HepG2 (cell line): ENCODE measurements around the gene TEX51. TPM values are rescaled to one million over a fixed set of nuclear protein-coding genes. Genes with fewer than 3 reads are reported as not detected.

Source experiments
- ATAC-seq: fragments of 200-7000 bp; cut with Tn5 transposase; 3 replicates; pipeline ENCODE4 v1.9.1; 2020; ENCODE audit warnings: mild to moderate bottlenecking, moderate library complexity
- BruUV-seq: library from RNA; stranded (reverse); fragments of 400-500 nt; replicated peaks from 2 replicates; lab custom pipeline; 2021; lab: Mats Ljungman, UMichigan
- CTCF ChIA-PET: fragments of 300-600 bp; formaldehyde crosslinking; extraction: SDS; loops from one replicate; lab custom pipeline; 2021; ENCODE audit warnings: low total read pairs, inconsistent platforms, low intra/inter-chr PET ratio; lab: Yijun Ruan, JAX
- POLR2A ChIA-PET: fragments of 350-600 bp; sonication (Branson Sonifier 250); formaldehyde crosslinking; loops from one replicate; lab custom pipeline; 2020; ENCODE audit warnings: antibody characterized with exemption, inconsistent platforms; lab: Yijun Ruan, JAX
- DNase-seq: peaks from one replicate; pipeline ENCODE4 v3.0.0-alpha.2; 2015; ENCODE audit warnings: low spot score
- FAIRE-seq: peaks from 3 replicates; lab custom pipeline; 2011; peaks lifted over from hg19 to GRCh38; lab: Jason Lieb, UNC
- H2AFZ ChIP-seq: one replicate; pipeline ENCODE4 v1.6.1; 2011; ENCODE audit warnings: low read length, inconsistent platforms
- H3K27ac ChIP-seq: fragments of 300-600 bp; 3 replicates; pipeline ENCODE4 v1.8.0; 2011; ENCODE audit warnings: mixed run types, mild to moderate bottlenecking, mixed read lengths, low read length, inconsistent platforms; ENCODE audit not compliant: insufficient read depth; ENCODE audit errors: extremely low read length
- H3K27me3 ChIP-seq, 2 experiments: fragments of 200-600 bp in 1 of 2; 2 replicates in 1 of 2; 3 replicates in 1 of 2; pipeline versions ENCODE4 v1.6.0 to v1.8.0; 2011; ENCODE audit warnings: low read length in 2 of 2, mild to moderate bottlenecking in 2 of 2, moderate library complexity in 2 of 2, inconsistent platforms in 1 of 2; ENCODE audit not compliant: insufficient read depth in 2 of 2, control insufficient read depth in 1 of 2
- H3K36me3 ChIP-seq, 2 experiments: fragments of 200-600 bp in 1 of 2; replicated peaks in 1 of 2; 2 replicates in 1 of 2; 3 replicates in 1 of 2; pipeline versions ENCODE4 v1.5.1 to v1.8.0; 2011; ENCODE audit warnings: low read length in 2 of 2, inconsistent platforms in 1 of 2; ENCODE audit not compliant: insufficient read depth in 2 of 2, control insufficient read depth in 1 of 2
- H3K4me1 ChIP-seq: 2 replicates; pipeline ENCODE4 v1.5.1; 2012; ENCODE audit warnings: low read length, inconsistent platforms; ENCODE audit not compliant: insufficient read depth
- H3K4me2 ChIP-seq: 2 replicates; pipeline ENCODE4 v1.6.0; 2011; ENCODE audit warnings: low read depth, low read length, inconsistent platforms
- H3K4me3 ChIP-seq, 3 experiments: fragments of 200-600 bp in 1 of 3; sonication (generic), shearing (Covaris generic) in 1 of 3; replicated peaks in 1 of 3; 2 replicates each; pipeline ENCODE4 v1.5.1; 2011 to 2016; ENCODE audit warnings: low read length in 3 of 3, inconsistent platforms in 2 of 3, low read depth in 2 of 3, mild to moderate bottlenecking in 2 of 3, control low read depth in 1 of 3, mixed read lengths in 1 of 3; ENCODE audit not compliant: insufficient read depth in 1 of 3
- H3K79me2 ChIP-seq: one replicate; pipeline ENCODE4 v1.6.1; 2011; ENCODE audit warnings: low read length, inconsistent platforms; ENCODE audit not compliant: insufficient read depth
- H3K9ac ChIP-seq: 2 replicates; pipeline ENCODE4 v1.6.0; 2011; ENCODE audit warnings: mild to moderate bottlenecking, low read depth, low read length, inconsistent platforms; ENCODE audit not compliant: insufficient read depth
- H3K9me3 ChIP-seq: 2 replicates; pipeline ENCODE4 v1.5.1; 2012; ENCODE audit warnings: mild to moderate bottlenecking, low read length
- H4K20me1 ChIP-seq: 2 replicates; pipeline ENCODE4 v1.6.0; 2011; ENCODE audit warnings: inconsistent platforms, mild to moderate bottlenecking, low read length, moderate library complexity; ENCODE audit not compliant: insufficient read depth
- E2F2 ChIP-seq: sonication (generic); formaldehyde crosslinking; IDR thresholded peaks from 2 replicates; pipeline ENCODE4 v1.4.0; 2020; ENCODE audit warnings: missing genetic modification reagents, borderline replicate concordance
- EZH2 ChIP-seq: conservative IDR thresholded peaks from 2 replicates; pipeline ENCODE4 v1.6.1; 2012; ENCODE audit warnings: mild to moderate bottlenecking, low read depth, low read length, moderate library complexity
- PRDM10 ChIP-seq: sonication (generic); formaldehyde crosslinking; IDR thresholded peaks from 2 replicates; pipeline ENCODE4 v1.4.0; 2020; ENCODE audit warnings: low read depth, missing genetic modification reagents
- SP1 ChIP-seq, 2 experiments: fragments of 450-650 bp in 1 of 2; sonication (generic) in 1 of 2; formaldehyde crosslinking in 1 of 2; IDR thresholded peaks; 2 replicates each; pipeline versions ENCODE4 v1.4.0 to v1.6.1; 2016 to 2020; ENCODE audit warnings: missing genetic modification reagents in 1 of 2
- WGBS: methylation state at CpG from one replicate; pipeline ENCODE4 v1.1.6; 2017; ENCODE audit warnings: low lambda C conversion rate; 5-methylcytosine and 5-hydroxymethylcytosine counted together
- in situ Hi-C: cut with HindIII; loops from 2 replicates; pipeline ENCODE4 v1.10.0; 2017; ENCODE audit warnings: low pct_unique_long_range_greater_than_20kb; ENCODE audit not compliant: extremely low pct_ligation_motif_present
- intact Hi-C: fragments of 100-400 bp; cut with micrococcal nuclease; formaldehyde crosslinking; loops from one replicate; pipeline ENCODE4 v1.10.0; 2022; ENCODE audit not compliant: unreplicated experiment
- polyA plus RNA-seq, 8 experiments: library from polyadenylated mRNA; depleted of rRNA in 3 of 8; stranded (reverse) in 7 of 8; unstranded in 1 of 8; fragments of >200 nt; fragmentation: Illumina TruSeq in 4 of 8; extraction: Trizol in 4 of 8; gene quantifications; 2 replicates each; pipeline versions ENCODE4 v1.2.1 to v1.2.3, GENCODE V29; 2011 to 2016; ENCODE audit warnings: low read depth in 4 of 8, missing spikeins in 1 of 8, mixed read lengths in 1 of 8; ENCODE audit not compliant: insufficient read depth in 1 of 8
- total RNA-seq, 5 experiments: library from RNA; depleted of rRNA; stranded (reverse); fragments of >200 nt; fragmentation: Illumina TruSeq; extraction: Trizol; gene quantifications; 2 replicates each; pipeline ENCODE4 v1.2.3, GENCODE V29; 2016; ENCODE audit warnings: low read depth in 1 of 5

The TEX51 gene
- total and polyA plus RNA-seq, 2 of the 13 experiments (the other 11 are each of a cell fraction or from before 2014, with no cell fraction given) = not detected

GRCh38 chr2:126902152-126902835 lies 3.6 kb downstream of the TEX51 start:
- Histone ChIP-seq H3K27ac (no peak overlapping the region), H3K79me2 (no peaks in the 10 kb centered on the region), H3K9me3 (no peaks in the 10 kb centered on the region), H2AFZ (no peak overlapping the region), H4K20me1 (no peaks in the 10 kb centered on the region), H3K36me3 (no peaks in the 10 kb centered on the region), H3K4me3 (no peak overlapping the region), H3K4me1 (peaks cover 12% of the 10 kb centered on the region), H3K4me2 (no peak overlapping the region), H3K9ac (no peak overlapping the region), H3K27me3 (peaks cover 0 to 10% of the 10 kb centered on the region in 2 experiments; a peak in 1 of 5 replicates)
- in situ Hi-C loops = no loop called here
- ChIA-PET POLR2A (no interaction called here), CTCF (no interaction called here)
- no peak for ATAC-seq
- FAIRE-seq = no peak
- BruUV-seq = no TSS peak
- TF ChIP-seq EZH2 (no peak), SP1 (IDR thresholded peaks at IDR 0.05) (no peak), SP1 (CRISPR knock-in tag; IDR thresholded peaks at IDR 0.05) (no peak), E2F2 (CRISPR knock-in tag) (no peak)
- intact Hi-C loops = no loop called here
- WGBS = 14% methylated on average over 7 of the region's 7 CpGs
- DNase-seq = no peak

DNA sequence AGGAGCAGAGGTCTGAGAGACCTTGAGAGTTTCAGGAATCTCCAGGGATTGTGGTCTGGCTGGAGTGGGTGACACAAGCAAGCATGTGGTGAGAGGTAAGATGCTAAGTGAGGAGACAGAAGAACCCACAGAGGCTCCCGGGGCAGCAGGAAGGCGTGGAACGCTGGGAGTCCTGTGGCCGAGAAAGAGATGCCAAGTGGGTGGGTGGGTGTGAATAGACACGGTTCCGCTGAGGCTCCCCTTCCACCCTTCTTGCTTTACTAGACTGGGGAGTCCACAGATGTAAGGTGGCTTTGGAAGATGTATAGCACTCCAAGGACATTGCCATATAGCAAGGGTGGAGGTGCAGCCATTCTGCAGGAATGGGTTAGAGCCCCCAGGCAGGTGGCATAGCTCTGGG lies 4.2 kb downstream of the TEX51 start:
- intact Hi-C loops (no loop called here), in situ Hi-C loops (no loop called here)
- ATAC-seq = no peak
- H3K9me3 ChIP-seq = no peaks in the 10 kb centered on the region
- peaks cover 2 to 15% of the 10 kb centered on the region in 2 experiments; a peak in 2 of 5 replicates for H3K27me3 ChIP-seq
- H3K4me1 ChIP-seq = peaks cover 12% of the 10 kb centered on the region
- FAIRE-seq = no peak
- ChIA-PET POLR2A (no interaction called here), CTCF (no interaction called here)
- no peak for TF ChIP-seq PRDM10 (CRISPR knock-in tag)
- DNase-seq = no peak
- WGBS = 67% methylated on average over 6 of the region's 6 CpGs
- H3K27ac ChIP-seq = no peak overlapping the region
- no peaks in the 10 kb centered on the region for H4K20me1 ChIP-seq
- BruUV-seq = no TSS peak
- no peak overlapping the region for H2AFZ ChIP-seq
- no peaks in the 10 kb centered on the region for H3K36me3 ChIP-seq
- no peak overlapping the region for H3K9ac ChIP-seq
- no peaks in the 10 kb centered on the region for H3K79me2 ChIP-seq
- no peak overlapping the region for H3K4me2 ChIP-seq
- H3K4me3 ChIP-seq = no peak overlapping the region
